ENCODE data around the gene DDX43.
"Not testable (repeated sequence)": the region's sequence is repeated elsewhere in the genome, so short reads cannot be mapped to it uniquely, and the experiment has no call there.

The DDX43 gene

GRCh38 chr6:73435236-73435635, 40.6 kb downstream of the DDX43 start:
- no peak for DNase-seq (ENCODE audit: low spot score)

GRCh38 chr6:73443555-73443954, 48.9 kb downstream of the DDX43 start:
- in situ Hi-C loops (cut with MboI; ENCODE audit: low pct_unique_long_range_greater_than_20kb, low sequenced_read_pairs, unreplicated experiment) = no loop called here
- DNase-seq (ENCODE audit: low spot score) = no peak
- TF ChIP-seq, protein P1, sequence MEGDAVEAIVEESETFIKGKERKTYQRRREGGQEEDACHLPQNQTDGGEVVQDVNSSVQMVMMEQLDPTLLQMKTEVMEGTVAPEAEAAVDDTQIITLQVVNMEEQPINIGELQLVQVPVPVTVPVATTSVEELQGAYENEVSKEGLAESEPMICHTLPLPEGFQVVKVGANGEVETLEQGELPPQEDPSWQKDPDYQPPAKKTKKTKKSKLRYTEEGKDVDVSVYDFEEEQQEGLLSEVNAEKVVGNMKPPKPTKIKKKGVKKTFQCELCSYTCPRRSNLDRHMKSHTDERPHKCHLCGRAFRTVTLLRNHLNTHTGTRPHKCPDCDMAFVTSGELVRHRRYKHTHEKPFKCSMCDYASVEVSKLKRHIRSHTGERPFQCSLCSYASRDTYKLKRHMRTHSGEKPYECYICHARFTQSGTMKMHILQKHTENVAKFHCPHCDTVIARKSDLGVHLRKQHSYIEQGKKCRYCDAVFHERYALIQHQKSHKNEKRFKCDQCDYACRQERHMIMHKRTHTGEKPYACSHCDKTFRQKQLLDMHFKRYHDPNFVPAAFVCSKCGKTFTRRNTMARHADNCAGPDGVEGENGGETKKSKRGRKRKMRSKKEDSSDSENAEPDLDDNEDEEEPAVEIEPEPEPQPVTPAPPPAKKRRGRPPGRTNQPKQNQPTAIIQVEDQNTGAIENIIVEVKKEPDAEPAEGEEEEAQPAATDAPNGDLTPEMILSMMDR (IDR thresholded peaks at IDR 0.05; ENCODE audit: extremely low read depth, insufficient read depth, missing control alignments) = no peak

More at GRCh38 chr6:73435236-73435635, 40.6 kb downstream of the DDX43 start:
- in situ Hi-C loops (cut with MboI; ENCODE audit: low pct_unique_long_range_greater_than_20kb, low sequenced_read_pairs, unreplicated experiment) = no loop called here
- TF ChIP-seq, protein P1 (IDR thresholded peaks at IDR 0.05; ENCODE audit: extremely low read depth, insufficient read depth, missing control alignments) = no peak

GRCh38 chr6:73451223-73452106, 56.8 kb downstream of the DDX43 start:
- in situ Hi-C loops (cut with MboI; ENCODE audit: low pct_unique_long_range_greater_than_20kb, low sequenced_read_pairs, unreplicated experiment) = no loop called here
- DNase-seq (ENCODE audit: low spot score) = peak; percentile 58
- TF ChIP-seq, protein P1 (IDR thresholded peaks at IDR 0.05; ENCODE audit: extremely low read depth, insufficient read depth, missing control alignments) = no peak

GRCh38 chr6:73452107-73452461, 57.5 kb downstream of the DDX43 start, which contains the start of gene CGAS:
CGAS (minus strand) TSS chr6:73452297; CDS start chr6:73452181, 116 bp downstream.
- in situ Hi-C loops (cut with MboI; ENCODE audit: low pct_unique_long_range_greater_than_20kb, low sequenced_read_pairs, unreplicated experiment) = no loop called here
- peak; percentile 80 for DNase-seq (ENCODE audit: low spot score)
- TF ChIP-seq, protein P1 (IDR thresholded peaks at IDR 0.05; ENCODE audit: extremely low read depth, insufficient read depth, missing control alignments) = no peak

DNA sequence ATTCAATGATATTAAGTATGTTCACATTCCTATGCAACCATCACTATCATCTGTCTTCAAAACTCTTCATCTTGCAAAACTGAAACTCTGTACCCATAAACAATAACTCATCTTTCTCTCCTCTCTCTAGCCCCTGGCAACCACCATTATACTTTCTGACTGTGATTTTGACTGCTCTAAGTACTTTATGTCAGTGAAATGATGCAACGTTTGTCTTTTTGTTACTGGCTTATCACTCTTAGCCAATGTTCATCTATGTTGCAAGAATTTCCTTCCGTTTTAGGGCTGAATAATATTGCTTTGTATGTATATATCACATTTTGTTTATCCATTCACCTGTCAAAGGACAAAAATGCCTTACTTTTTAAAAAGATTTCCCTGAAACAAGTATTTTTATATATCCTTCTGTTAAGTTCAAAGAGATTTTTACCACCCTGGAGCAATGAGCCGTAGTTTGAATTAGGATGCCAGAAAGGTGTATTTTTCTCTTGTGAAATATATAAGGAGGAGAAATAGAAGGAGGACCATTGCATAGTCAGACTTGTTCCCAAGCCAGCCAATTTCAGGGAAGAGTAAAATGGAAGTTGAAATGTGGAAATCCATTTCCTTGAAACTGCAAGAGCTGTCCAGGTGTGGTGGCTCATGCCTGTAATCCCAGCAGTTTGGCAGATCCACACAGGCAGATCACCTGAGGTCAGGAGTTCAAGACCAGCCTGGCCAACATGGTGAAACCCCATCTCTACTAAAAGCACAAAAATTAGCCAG, 61.4 kb downstream of the DDX43 start:
- in situ Hi-C loops (cut with MboI; ENCODE audit: low pct_unique_long_range_greater_than_20kb, low sequenced_read_pairs, unreplicated experiment) = no loop called here
- TF ChIP-seq, protein P1 (IDR thresholded peaks at IDR 0.05; ENCODE audit: extremely low read depth, insufficient read depth, missing control alignments) = no peak
- no peak for DNase-seq (ENCODE audit: low spot score)

- DNase-seq (ENCODE audit: low spot score); in situ Hi-C loops (cut with MboI; ENCODE audit: low pct_unique_long_range_greater_than_20kb, low sequenced_read_pairs, unreplicated experiment): not testable (repeated sequence)
Observed at GRCh38 chr6:73459474-73459873, 64.8 kb downstream of the DDX43 start.

DNA sequence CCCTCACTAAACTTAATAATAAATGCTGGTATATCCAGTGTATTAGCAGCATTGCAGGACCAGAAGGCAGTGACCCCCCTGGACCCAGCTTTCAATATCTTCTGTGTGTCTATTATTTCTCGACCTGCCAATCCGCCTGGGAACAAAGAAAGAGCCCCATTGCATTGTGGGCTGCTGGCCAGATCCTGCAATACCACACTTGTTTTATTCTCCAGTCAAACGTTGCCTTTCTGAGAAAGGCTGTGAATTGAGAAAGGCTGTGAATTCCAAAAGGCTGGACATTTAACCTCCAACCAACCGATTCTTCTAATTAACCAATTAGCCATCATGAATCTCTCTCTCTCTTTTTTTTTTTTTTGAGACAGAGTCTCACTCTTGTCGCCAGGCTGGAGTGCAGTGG, 65.4 kb downstream of the DDX43 start:
- TF ChIP-seq, protein P1 (IDR thresholded peaks at IDR 0.05; ENCODE audit: extremely low read depth, insufficient read depth, missing control alignments) = no peak
- in situ Hi-C loops (cut with MboI; ENCODE audit: low pct_unique_long_range_greater_than_20kb, low sequenced_read_pairs, unreplicated experiment) = no loop called here
- DNase-seq (ENCODE audit: low spot score) = no peak
